Tibial nerve (tissue), 4 donors: ENCODE measurements around the gene CMIP. TPM values are rescaled to one million over a fixed set of nuclear protein-coding genes. Genes with fewer than 3 reads are reported as not detected.

Experiments used
- DNase-seq, 2 donors: peaks; one replicate each; pipeline ENCODE4 v3.0.0-alpha.2; 2019; ENCODE audit warnings: low spot score in 2 of 2
- H3K27ac ChIP-seq, 4 donors: fragments of 200-600 bp; sonication (generic) in 3 of 4; one replicate each; pipeline ENCODE4 v1.5.1; 2017 to 2019; ENCODE audit warnings: mild to moderate bottlenecking in 1 of 4
- H3K27me3 ChIP-seq, 2 donors: fragments of 200-600 bp; sonication (generic) in 1 of 2; one replicate each; pipeline versions ENCODE4 v1.5.1 to v1.6.0; 2017 to 2019
- H3K36me3 ChIP-seq, 3 donors: fragments of 200-600 bp; sonication (generic); one replicate each; pipeline ENCODE4 v1.5.1; 2018 to 2019
- H3K4me1 ChIP-seq, 4 donors: fragments of 200-600 bp; sonication (generic) in 3 of 4; one replicate each; pipeline ENCODE4 v1.5.1; 2017 to 2019
- H3K4me3 ChIP-seq, 4 donors: fragments of 200-600 bp; sonication (generic) in 3 of 4; one replicate each; pipeline ENCODE4 v1.5.1; 2017 to 2019; ENCODE audit warnings: mild to moderate bottlenecking in 1 of 4, moderate library complexity in 1 of 4
- H3K9me3 ChIP-seq, 4 donors: fragments of 200-600 bp; sonication (generic) in 3 of 4; one replicate each; pipeline ENCODE4 v1.5.1; 2017 to 2019
- CTCF ChIP-seq, 5 experiments: fragments of 200-600 bp in 3 of 5; fragments of 450-650 bp in 2 of 5; sonication (generic) in 3 of 5; IDR thresholded peaks; one replicate each; pipeline ENCODE4 v1.5.1; 2016 to 2019; ENCODE audit warnings: antibody characterized with exemption in 5 of 5, mild to moderate bottlenecking in 3 of 5, moderate library complexity in 2 of 5
- EP300 ChIP-seq, 2 donors: sonication (generic); formaldehyde crosslinking; IDR thresholded peaks; one replicate each; pipeline ENCODE4 v1.6.1; 2017; ENCODE audit warnings: antibody characterized with exemption in 2 of 2, mild to moderate bottlenecking in 1 of 2
- POLR2A ChIP-seq, 2 donors: fragments of 450-650 bp; IDR thresholded peaks; one replicate each; pipeline ENCODE4 v1.6.1; 2017; ENCODE audit warnings: antibody characterized with exemption in 2 of 2, mild to moderate bottlenecking in 2 of 2, moderate library complexity in 2 of 2
- WGBS, 2 donors: methylation state at CpG; one replicate each; pipeline ENCODE4 v1.1.5; 2018; 5-methylcytosine and 5-hydroxymethylcytosine counted together
- total RNA-seq, 4 donors: library from RNA; depleted of rRNA; stranded (reverse); fragments of >200 nt; gene quantifications; one replicate each; pipeline ENCODE4 v1.1.0, GENCODE V29; 2016

The CMIP gene
- total RNA-seq, 4 donors from 2014 or later, result 28.2 to 48.8 (median 31.8) TPM

GRCh38 chr16:81537721-81538561, 93.3 kb downstream of the CMIP start:
- Histone ChIP-seq H3K36me3 (no peaks in the 10 kb centered on the region), H3K27ac (no peak overlapping the region), H3K4me3 (no peak overlapping the region), H3K27me3 (no peaks in the 10 kb centered on the region), H3K4me1 (peaks cover 0 to 32% (median 4%) of the 10 kb centered on the region in 4 donors), H3K9me3 (no peaks in the 10 kb centered on the region)
- 79 to 80% methylated on average over 18 of the region's 18 CpGs for WGBS, 2 donors
- no peak for DNase-seq
- no peak for TF ChIP-seq POLR2A (IDR thresholded peaks at IDR 0.05)
- TF ChIP-seq EP300 (IDR thresholded peaks at IDR 0.05), result no peak
- no peak for TF ChIP-seq CTCF (IDR thresholded peaks at IDR 0.05)

- Histone ChIP-seq H3K27me3 (no peaks in the 10 kb centered on the region), H3K4me1 (peaks cover 0 to 39% (median 12%) of the 10 kb centered on the region in 4 donors), H3K27ac (peak overlapping the region in 1 of 4 donors; percentile 2), H3K9me3 (no peaks in the 10 kb centered on the region), H3K36me3 (no peaks in the 10 kb centered on the region), H3K4me3 (no peak overlapping the region)
- TF ChIP-seq CTCF (IDR thresholded peaks at IDR 0.05), result no peak
- TF ChIP-seq POLR2A (IDR thresholded peaks at IDR 0.05), result no peak
- no peak for TF ChIP-seq EP300 (IDR thresholded peaks at IDR 0.05)
- 57 to 66% methylated on average over 18 of the region's 18 CpGs for WGBS, 2 donors
- DNase-seq, result no peak
Observed at GRCh38 chr16:81539009-81539758, 94.6 kb downstream of the CMIP start.

- DNase-seq, result no peak
- 89 to 91% methylated on average over 19 of the region's 19 CpGs for WGBS, 2 donors
- Histone ChIP-seq H3K36me3 (no peaks in the 10 kb centered on the region), H3K27me3 (no peaks in the 10 kb centered on the region), H3K27ac (peak overlapping the region in 1 of 4 donors; percentile 2), H3K4me3 (no peak overlapping the region), H3K4me1 (peaks cover 0 to 46% (median 17%) of the 10 kb centered on the region in 4 donors), H3K9me3 (no peaks in the 10 kb centered on the region)
- TF ChIP-seq CTCF (IDR thresholded peaks at IDR 0.05) (no peak), EP300 (IDR thresholded peaks at IDR 0.05) (no peak), POLR2A (IDR thresholded peaks at IDR 0.05) (no peak)
Observed at GRCh38 chr16:81539759-81540472, 95.3 kb downstream of the CMIP start.

GRCh38 chr16:81541314-81541713, 96.7 kb downstream of the CMIP start:
- Histone ChIP-seq H3K36me3 (no peaks in the 10 kb centered on the region), H3K27ac (no peak overlapping the region), H3K4me1 (peaks cover 0 to 49% (median 19%) of the 10 kb centered on the region in 4 donors), H3K4me3 (no peak overlapping the region), H3K27me3 (no peaks in the 10 kb centered on the region), H3K9me3 (no peaks in the 10 kb centered on the region)
- DNase-seq, result no peak
- 85 to 86% methylated on average over 8 of the region's 8 CpGs for WGBS, 2 donors
- TF ChIP-seq POLR2A (IDR thresholded peaks at IDR 0.05) (no peak), EP300 (IDR thresholded peaks at IDR 0.05) (no peak), CTCF (IDR thresholded peaks at IDR 0.05) (no peak)
